HUES48 (cell line): Measurements from ENCODE around the gene POT1.

Source experiments
- H3K27ac ChIP-seq: one replicate; pipeline ENCODE4 v1.7.0; 2013; ENCODE audit warnings: low read depth, low read length, inconsistent platforms
- H3K27me3 ChIP-seq: 2 replicates; pipeline ENCODE4 v1.6.1; 2013; ENCODE audit warnings: mild to moderate bottlenecking, low read length; ENCODE audit not compliant: control insufficient read depth, insufficient read depth
- H3K36me3 ChIP-seq: 2 replicates; pipeline ENCODE4 v1.6.1; 2013; ENCODE audit warnings: low read length; ENCODE audit not compliant: control insufficient read depth, insufficient read depth
- H3K4me1 ChIP-seq: 2 replicates; pipeline ENCODE4 v1.6.1; 2013; ENCODE audit warnings: mild to moderate bottlenecking, low read length; ENCODE audit not compliant: control insufficient read depth, insufficient read depth
- H3K4me3 ChIP-seq: 2 replicates; pipeline ENCODE4 v1.5.1; 2013; ENCODE audit warnings: mild to moderate bottlenecking, low read depth, low read length
- H3K9ac ChIP-seq: 2 replicates; pipeline ENCODE4 v1.6.1; 2013; ENCODE audit warnings: mild to moderate bottlenecking, low read depth, low read length, moderate library complexity
- H3K9me3 ChIP-seq: 2 replicates; pipeline ENCODE4 v1.6.1; 2013; ENCODE audit warnings: low read length; ENCODE audit not compliant: control insufficient read depth, insufficient read depth

Gene POT1

GRCh38 chr7:124810605-124811004, 119.0 kb downstream of the POT1 start:
- Histone ChIP-seq H3K27ac (peak overlapping the region; percentile 62), H3K4me1 (peaks cover 54% of the 10 kb centered on the region)

GRCh38 chr7:124808206-124808605, 121.4 kb downstream of the POT1 start:
- H3K27ac ChIP-seq, result no peak overlapping the region
- H3K4me1 ChIP-seq, result peaks cover 55% of the 10 kb centered on the region
- H3K4me3 ChIP-seq, result no peak overlapping the region
- no peaks in the 10 kb centered on the region for H3K9me3 ChIP-seq
- H3K36me3 ChIP-seq, result no peaks in the 10 kb centered on the region
- H3K9ac ChIP-seq, result no peak overlapping the region
- no peaks in the 10 kb centered on the region for H3K27me3 ChIP-seq

More at GRCh38 chr7:124810605-124811004, 119.0 kb downstream of the POT1 start:
- Histone ChIP-seq H3K9me3 (no peaks in the 10 kb centered on the region), H3K27me3 (no peaks in the 10 kb centered on the region), H3K9ac (peak overlapping the region; percentile 3; the same call in 1 of the 2 replicates), H3K4me3 (no peak overlapping the region), H3K36me3 (no peaks in the 10 kb centered on the region)

- Histone ChIP-seq H3K36me3 (no peaks in the 10 kb centered on the region), H3K4me3 (no peak overlapping the region)
Observed at GRCh38 chr7:124801330-124801895, 128.2 kb downstream of the POT1 start.

GRCh38 chr7:124800386-124800785, 129.2 kb downstream of the POT1 start:
- Histone ChIP-seq H3K9ac (no peak overlapping the region), H3K27ac (no peak overlapping the region), H3K4me3 (no peak overlapping the region), H3K36me3 (no peaks in the 10 kb centered on the region), H3K4me1 (peaks cover 10% of the 10 kb centered on the region), H3K9me3 (no peaks in the 10 kb centered on the region), H3K27me3 (no peaks in the 10 kb centered on the region)

More at GRCh38 chr7:124801330-124801895, 128.2 kb downstream of the POT1 start:
- H3K9ac ChIP-seq, result no peak overlapping the region
- peaks cover 15% of the 10 kb centered on the region for H3K4me1 ChIP-seq
- H3K27me3 ChIP-seq, result no peaks in the 10 kb centered on the region
- no peaks in the 10 kb centered on the region for H3K9me3 ChIP-seq
- no peak overlapping the region for H3K27ac ChIP-seq

GRCh38 chr7:124799448-124799847, 130.2 kb downstream of the POT1 start:
- Histone ChIP-seq H3K9ac (no peak overlapping the region), H3K36me3 (no peaks in the 10 kb centered on the region), H3K4me1 (peaks cover 2% of the 10 kb centered on the region; the same call in 1 of the 2 replicates), H3K4me3 (no peak overlapping the region), H3K27ac (no peak overlapping the region), H3K27me3 (no peaks in the 10 kb centered on the region), H3K9me3 (no peaks in the 10 kb centered on the region)

- H3K4me1 ChIP-seq, result no peaks in the 10 kb centered on the region
- no peak overlapping the region for H3K4me3 ChIP-seq
- no peaks in the 10 kb centered on the region for H3K9me3 ChIP-seq
- H3K27me3 ChIP-seq, result no peaks in the 10 kb centered on the region
- H3K9ac ChIP-seq, result no peak overlapping the region
- H3K36me3 ChIP-seq, result no peaks in the 10 kb centered on the region
- no peak overlapping the region for H3K27ac ChIP-seq
Observed at GRCh38 chr7:124796771-124797170, 132.9 kb downstream of the POT1 start.

- no peaks in the 10 kb centered on the region for H3K36me3 ChIP-seq
- no peak overlapping the region for H3K9ac ChIP-seq
Observed at GRCh38 chr7:124792696-124793095, 136.9 kb downstream of the POT1 start.

GRCh38 chr7:124792002-124792401, 137.6 kb downstream of the POT1 start:
- no peaks in the 10 kb centered on the region for H3K9me3 ChIP-seq
- no peaks in the 10 kb centered on the region for H3K36me3 ChIP-seq
- no peaks in the 10 kb centered on the region for H3K27me3 ChIP-seq
- H3K27ac ChIP-seq, result no peak overlapping the region
- H3K4me3 ChIP-seq, result no peak overlapping the region
- no peak overlapping the region for H3K9ac ChIP-seq
- H3K4me1 ChIP-seq, result no peaks in the 10 kb centered on the region

More at GRCh38 chr7:124792696-124793095, 136.9 kb downstream of the POT1 start:
- Histone ChIP-seq H3K4me1 (no peaks in the 10 kb centered on the region), H3K9me3 (no peaks in the 10 kb centered on the region), H3K27ac (no peak overlapping the region), H3K4me3 (no peak overlapping the region), H3K27me3 (no peaks in the 10 kb centered on the region)

- H3K4me3 ChIP-seq, result no peak overlapping the region
- no peak overlapping the region for H3K27ac ChIP-seq
- H3K27me3 ChIP-seq, result no peaks in the 10 kb centered on the region
- no peaks in the 10 kb centered on the region for H3K36me3 ChIP-seq
- no peaks in the 10 kb centered on the region for H3K9me3 ChIP-seq
- H3K4me1 ChIP-seq, result no peaks in the 10 kb centered on the region
- no peak overlapping the region for H3K9ac ChIP-seq
Observed at GRCh38 chr7:124791426-124791825, 138.2 kb downstream of the POT1 start.

GRCh38 chr7:124790645-124791044, 139.0 kb downstream of the POT1 start:
- H3K27me3 ChIP-seq, result no peaks in the 10 kb centered on the region
- no peak overlapping the region for H3K27ac ChIP-seq
- H3K36me3 ChIP-seq, result no peaks in the 10 kb centered on the region
- no peaks in the 10 kb centered on the region for H3K4me1 ChIP-seq
- H3K4me3 ChIP-seq, result no peak overlapping the region
- H3K9me3 ChIP-seq, result no peaks in the 10 kb centered on the region
- no peak overlapping the region for H3K9ac ChIP-seq

GRCh38 chr7:124785994-124786393, 143.6 kb downstream of the POT1 start:
- peaks cover 16% of the 10 kb centered on the region for H3K4me1 ChIP-seq

More at GRCh38 chr7:124785994-124786393, 143.6 kb downstream of the POT1 start:
- Histone ChIP-seq H3K9ac (no peak overlapping the region), H3K4me3 (no peak overlapping the region), H3K27ac (no peak overlapping the region), H3K27me3 (no peaks in the 10 kb centered on the region), H3K36me3 (no peaks in the 10 kb centered on the region), H3K9me3 (no peaks in the 10 kb centered on the region)
